ENCODE results near the gene JMJD1C. TPM values are rescaled to one million over a fixed set of nuclear protein-coding genes. Genes with fewer than 3 reads are reported as not detected.

Gene JMJD1C
- total and polyA plus RNA-seq, 10 of the 15 experiments (the other 5 are each of a cell fraction or from before 2014, with no cell fraction given): 31.2 to 83.3 (median 49.5) TPM

- intact Hi-C loops (cut with micrococcal nuclease; ENCODE audit: unreplicated experiment): no loop called here
- FAIRE-seq (no peak), DNase-seq (ENCODE audit: low read depth, low spot score) (no peak), ATAC-seq (no peak)
- H3K27ac ChIP-seq (ENCODE audit: control insufficient read depth, insufficient read depth): no peak overlapping the region
- TF ChIP-seq ATF7 (IDR thresholded peaks at IDR 0.05; ENCODE audit: low read depth): no peak
- no peak for TF ChIP-seq YBX1 (IDR thresholded peaks at IDR 0.05)
- TF ChIP-seq ZBTB4 (CRISPR knock-in tag; IDR thresholded peaks at IDR 0.05): no peak
- TF ChIP-seq ATF2 (IDR thresholded peaks at IDR 0.05; ENCODE audit: low read length): no peak
- no peak for TF ChIP-seq KLF5 (IDR thresholded peaks at IDR 0.05; ENCODE audit: partially characterized antibody)
- TF ChIP-seq KAT2A (conservative IDR thresholded peaks at IDR 0.05; ENCODE audit: control insufficient read depth, low read depth, low read length): no peak
- no peak for TF ChIP-seq JUND (IDR thresholded peaks at IDR 0.05; ENCODE audit: low read depth, low read length)
- no peak overlapping the region for H3K4me3 ChIP-seq
- no peak overlapping the region for H2AFZ ChIP-seq (ENCODE audit: control insufficient read depth, low read depth, low read length)
- no peaks in the 10 kb centered on the region for H4K20me1 ChIP-seq (ENCODE audit: control insufficient read depth, insufficient read depth)
- ChIA-PET POLR2A (interaction anchor here (0.6 to 1.0 kb wide), 2 partner anchors 24 to 94 kb away, joined by 4 read pairs; no protein-coding TSS in a partner anchor), RAD21 (ENCODE audit: unreplicated experiment) (no interaction called here), CTCF (interaction anchor here (0.9 to 1.6 kb wide), 3 partner anchors 17 to 332 kb away, joined by 3 to 5 read pairs (median 4); no protein-coding TSS in a partner anchor), SMC1A (ENCODE audit: uncharacterized antibody, unreplicated experiment) (interaction anchor here (0.9 to 1.8 kb wide), 5 partner anchors 9 to 32 kb away, joined by 3 to 9 read pairs (median 3); no protein-coding TSS in a partner anchor)
- no peaks in the 10 kb centered on the region; the same call in 1 of the 2 replicates for H3K4me1 ChIP-seq (ENCODE audit: control insufficient read depth, insufficient read depth, low read length)
- H3K79me2 ChIP-seq (ENCODE audit: control insufficient read depth, insufficient read depth, low read length): peaks cover 24% of the 10 kb centered on the region
- BruUV-seq (replicated peaks): no TSS peak
- no peaks in the 10 kb centered on the region; a peak in 1 of 4 replicates for H3K36me3 ChIP-seq (ENCODE audit: control insufficient read depth in 2 of 2, insufficient read depth in 2 of 2, low read length in 1 of 2)
- in situ Hi-C loops (cut with MboI): no loop called here
- 92% methylated on average over 1 of the region's 1 CpG for WGBS (ENCODE audit: insufficient coverage, insufficient replicate concordance, low lambda C conversion rate, missing lambda C conversion rate)
- no peaks in the 10 kb centered on the region; the same call in 2 of the 3 replicates for H3K9me3 ChIP-seq (replicated peaks; ENCODE audit: control insufficient read depth, insufficient read depth, low read length)
- H3K27me3 ChIP-seq (replicated peaks in 1 of 2; ENCODE audit: control insufficient read depth in 2 of 2, insufficient read depth in 2 of 2, low read length in 1 of 2): no peaks in the 10 kb centered on the region
- H3K9ac ChIP-seq (ENCODE audit: control insufficient read depth, insufficient read depth, low read length): no peak overlapping the region
- H3K4me2 ChIP-seq (ENCODE audit: control insufficient read depth, insufficient read depth): no peak overlapping the region
Measured at GRCh38 chr10:63498665-63499064, 32.9 kb upstream of the JMJD1C start.

Measured in GM12878 (cell line).